ENCODE data around the gene PDLIM7. TPM values are rescaled to one million over a fixed set of nuclear protein-coding genes. Genes with fewer than 3 reads are reported as not detected.

PDLIM7 gene
- total and polyA plus RNA-seq, 4 donors = 49.2 to 124 (median 83.5) TPM

- Histone ChIP-seq H3K4me1 (ENCODE audit: control insufficient read depth in 5 of 5, insufficient read depth in 5 of 5, low read length in 5 of 5) (peaks cover 0 to 28% (median 7%) of the 10 kb centered on the region in 5 donors), H3K9ac (ENCODE audit: insufficient read depth in 1 of 2, low read length in 2 of 2) (no peak overlapping the region), H3K4me3 (peak overlapping the region; percentile 36), H3K27ac (ENCODE audit: low read depth in 1 of 2, low read length in 1 of 2) (peak overlapping the region in 1 of 2 donors; percentile 37), H3K27me3 (ENCODE audit: control insufficient read depth in 3 of 3, insufficient read depth in 3 of 3, low read length in 2 of 3) (no peaks in the 10 kb centered on the region), H3K9me3 (ENCODE audit: control insufficient read depth in 4 of 4, insufficient read depth in 3 of 4, low read length in 3 of 4) (no peaks in the 10 kb centered on the region), H3K36me3 (ENCODE audit: control insufficient read depth in 4 of 4, insufficient read depth in 4 of 4, low read length in 4 of 4) (peaks cover 0 to 18% (median 5%) of the 10 kb centered on the region in 4 donors)
- ATAC-seq (ENCODE audit: insufficient read depth, low FRiP score) (peak; percentile 71), DNase-seq (peak; percentile 89 to 93 (median 89))
- TF ChIP-seq, protein P1, sequence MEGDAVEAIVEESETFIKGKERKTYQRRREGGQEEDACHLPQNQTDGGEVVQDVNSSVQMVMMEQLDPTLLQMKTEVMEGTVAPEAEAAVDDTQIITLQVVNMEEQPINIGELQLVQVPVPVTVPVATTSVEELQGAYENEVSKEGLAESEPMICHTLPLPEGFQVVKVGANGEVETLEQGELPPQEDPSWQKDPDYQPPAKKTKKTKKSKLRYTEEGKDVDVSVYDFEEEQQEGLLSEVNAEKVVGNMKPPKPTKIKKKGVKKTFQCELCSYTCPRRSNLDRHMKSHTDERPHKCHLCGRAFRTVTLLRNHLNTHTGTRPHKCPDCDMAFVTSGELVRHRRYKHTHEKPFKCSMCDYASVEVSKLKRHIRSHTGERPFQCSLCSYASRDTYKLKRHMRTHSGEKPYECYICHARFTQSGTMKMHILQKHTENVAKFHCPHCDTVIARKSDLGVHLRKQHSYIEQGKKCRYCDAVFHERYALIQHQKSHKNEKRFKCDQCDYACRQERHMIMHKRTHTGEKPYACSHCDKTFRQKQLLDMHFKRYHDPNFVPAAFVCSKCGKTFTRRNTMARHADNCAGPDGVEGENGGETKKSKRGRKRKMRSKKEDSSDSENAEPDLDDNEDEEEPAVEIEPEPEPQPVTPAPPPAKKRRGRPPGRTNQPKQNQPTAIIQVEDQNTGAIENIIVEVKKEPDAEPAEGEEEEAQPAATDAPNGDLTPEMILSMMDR (IDR thresholded peaks at IDR 0.05; ENCODE audit: control extremely low read depth, extremely low read depth) = peak; percentile 94
- 0% methylated on average over 36 to 84 of the region's 84 CpGs for WGBS, 2 donors
These were observed 42.9 kb downstream of the PDLIM7 start for GRCh38 chr5:177454397-177455035.

DNA sequence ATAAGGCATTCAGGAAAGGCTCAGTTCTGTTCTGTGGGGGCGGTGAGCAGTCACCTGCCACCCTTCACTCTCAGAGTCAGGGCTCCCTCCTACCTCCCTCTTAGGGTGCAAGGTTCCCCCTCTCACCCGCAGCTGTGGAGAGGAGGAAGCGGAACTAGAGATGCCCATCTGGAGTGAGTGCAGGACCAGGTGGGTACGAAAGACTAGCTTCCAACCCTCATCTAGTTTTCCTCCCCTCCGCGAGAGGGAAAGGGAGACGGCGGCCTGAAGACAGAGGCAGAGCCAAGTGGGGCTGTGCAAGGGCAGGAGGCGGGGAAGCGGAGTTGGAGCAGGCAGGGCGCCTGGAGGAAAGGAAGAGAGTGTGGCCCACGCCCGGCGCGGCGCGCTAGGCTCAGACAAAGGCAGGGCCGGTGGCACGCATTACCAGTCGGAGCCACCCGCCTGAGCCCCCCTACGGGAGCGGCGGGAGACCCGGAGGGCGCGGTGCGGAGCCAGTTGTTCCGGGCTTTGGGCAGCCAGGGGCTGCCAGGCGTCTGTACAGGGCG, 43.5 kb downstream of the PDLIM7 start:
- TF ChIP-seq, protein P1 (IDR thresholded peaks at IDR 0.05; ENCODE audit: control extremely low read depth, extremely low read depth) = no peak
- Histone ChIP-seq H3K9me3 (ENCODE audit: control insufficient read depth in 4 of 4, insufficient read depth in 3 of 4, low read length in 3 of 4) (no peaks in the 10 kb centered on the region), H3K4me1 (ENCODE audit: control insufficient read depth in 5 of 5, insufficient read depth in 5 of 5, low read length in 5 of 5) (peaks cover 0 to 28% (median 7%) of the 10 kb centered on the region in 5 donors), H3K9ac (ENCODE audit: insufficient read depth in 1 of 2, low read length in 2 of 2) (peak overlapping the region in 1 of 2 donors; percentile 23), H3K4me3 (no peak overlapping the region), H3K27me3 (ENCODE audit: control insufficient read depth in 3 of 3, insufficient read depth in 3 of 3, low read length in 2 of 3) (no peaks in the 10 kb centered on the region), H3K36me3 (ENCODE audit: control insufficient read depth in 4 of 4, insufficient read depth in 4 of 4, low read length in 4 of 4) (peaks cover 0 to 18% (median 5%) of the 10 kb centered on the region in 4 donors), H3K27ac (ENCODE audit: low read depth in 1 of 2, low read length in 1 of 2) (peak overlapping the region in 1 of 2 donors; percentile 13)
- 7 to 13% methylated on average over 6 to 31 of the region's 31 CpGs for WGBS, 2 donors
- ATAC-seq (ENCODE audit: insufficient read depth, low FRiP score) (no peak), DNase-seq (peak; percentile 50 to 62 (median 54))

DNA sequence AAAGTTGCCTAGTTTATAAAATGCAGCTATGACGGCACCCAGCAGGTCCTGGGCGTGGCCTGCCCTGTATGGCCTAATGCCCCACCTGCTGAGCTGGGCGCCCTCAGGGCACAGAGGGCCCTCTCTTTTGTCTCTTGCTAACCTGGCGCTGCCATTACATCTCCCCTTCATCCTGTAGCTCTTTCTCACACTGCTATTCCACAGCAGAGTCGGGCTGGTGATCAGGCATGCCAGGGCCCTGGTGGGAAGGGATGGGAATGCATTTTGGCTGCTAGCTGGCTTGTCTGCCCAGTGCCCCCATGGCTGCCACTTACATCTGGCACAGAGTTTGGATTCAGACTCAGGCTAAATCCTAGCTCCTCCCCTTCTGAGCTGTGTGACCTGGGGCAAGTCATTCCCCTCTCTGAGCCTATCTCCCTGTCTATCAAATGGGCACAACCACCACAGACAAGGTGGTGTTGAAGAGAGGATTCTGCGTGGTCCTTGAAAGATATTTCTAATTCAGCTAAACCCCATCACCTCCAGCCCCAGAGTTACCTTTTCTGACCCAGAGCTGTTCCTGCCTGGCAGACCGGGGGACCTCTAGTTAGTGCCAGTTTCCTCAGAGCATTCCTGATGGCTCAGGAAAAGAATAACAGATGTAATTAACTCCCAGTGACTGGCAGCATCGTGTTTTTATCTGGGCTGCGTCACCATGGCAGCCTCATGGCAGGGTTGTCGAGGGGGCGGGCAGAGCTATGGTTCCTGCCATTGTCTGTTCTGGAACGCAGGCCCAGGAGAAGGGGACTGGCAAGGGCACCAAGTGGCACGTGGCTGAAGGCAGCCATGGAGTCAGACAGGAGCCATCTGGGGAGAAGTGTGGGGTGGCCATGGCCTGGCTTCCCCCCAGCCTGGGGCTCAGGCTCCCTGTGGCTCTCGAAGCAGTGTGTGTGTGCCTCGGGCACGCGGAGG, 44.4 kb downstream of the PDLIM7 start:
- Histone ChIP-seq H3K9ac (ENCODE audit: insufficient read depth in 1 of 2, low read length in 2 of 2) (no peak overlapping the region), H3K9me3 (ENCODE audit: control insufficient read depth in 4 of 4, insufficient read depth in 3 of 4, low read length in 3 of 4) (no peaks in the 10 kb centered on the region), H3K27ac (ENCODE audit: low read depth in 1 of 2, low read length in 1 of 2) (no peak overlapping the region), H3K27me3 (ENCODE audit: control insufficient read depth in 3 of 3, insufficient read depth in 3 of 3, low read length in 2 of 3) (peaks cover 0 to 4% (median 0%) of the 10 kb centered on the region in 3 donors), H3K4me3 (no peak overlapping the region), H3K4me1 (ENCODE audit: control insufficient read depth in 5 of 5, insufficient read depth in 5 of 5, low read length in 5 of 5) (peaks cover 0 to 29% (median 7%) of the 10 kb centered on the region in 5 donors), H3K36me3 (ENCODE audit: control insufficient read depth in 4 of 4, insufficient read depth in 4 of 4, low read length in 4 of 4) (peaks cover 0 to 8% (median 3%) of the 10 kb centered on the region in 4 donors)
- TF ChIP-seq, protein P1 (IDR thresholded peaks at IDR 0.05; ENCODE audit: control extremely low read depth, extremely low read depth) = no peak
- ATAC-seq (ENCODE audit: insufficient read depth, low FRiP score) = no peak
- DNase-seq = no peak
- WGBS, 2 donors = 80 to 85% methylated on average over 17 of the region's 17 CpGs
